Fibroblast of lung (primary cell): ENCODE measurements around the gene CCDC88C. TPM values are rescaled to one million over a fixed set of nuclear protein-coding genes. Genes with fewer than 3 reads are reported as not detected.

Experiments
- DNase-seq, 2 donors: peaks; one replicate each; pipeline versions ENCODE4 v3.0.0 to v3.0.0-alpha.2; 2010; ENCODE audit warnings: low read depth in 2 of 2
- H2AFZ ChIP-seq: 2 replicates; pipeline ENCODE4 v1.5.1; 2012; ENCODE audit warnings: low read length, control low read depth, inconsistent platforms
- H3K27ac ChIP-seq: 2 replicates; pipeline ENCODE4 v1.5.1; 2011; ENCODE audit warnings: low read length, control low read depth; ENCODE audit not compliant: insufficient read depth
- H3K27me3 ChIP-seq: 2 replicates; pipeline ENCODE4 v1.5.1; 2011; ENCODE audit warnings: mild to moderate bottlenecking, low read length; ENCODE audit not compliant: control insufficient read depth, insufficient read depth
- H3K36me3 ChIP-seq: 2 replicates; pipeline ENCODE4 v1.5.1; 2011; ENCODE audit warnings: low read length; ENCODE audit not compliant: control insufficient read depth, insufficient read depth
- H3K4me1 ChIP-seq: 2 replicates; pipeline ENCODE4 v1.5.1; 2011; ENCODE audit warnings: low read length; ENCODE audit not compliant: control insufficient read depth, insufficient read depth; ENCODE audit errors: extremely low read depth
- H3K4me2 ChIP-seq: 2 replicates; pipeline ENCODE4 v1.5.1; 2011; ENCODE audit warnings: low read length, control low read depth; ENCODE audit not compliant: insufficient read depth; ENCODE audit errors: extremely low read depth
- H3K4me3 ChIP-seq, 4 experiments: fragments of 200-600 bp in 1 of 4; sonication (generic) in 1 of 4; replicated peaks in 1 of 4; 2 replicates each; pipeline ENCODE4 v1.5.1; 2011 to 2016; ENCODE audit warnings: low read length in 4 of 4, low read depth in 3 of 4, mild to moderate bottlenecking in 3 of 4, control low read depth in 2 of 4, inconsistent platforms in 1 of 4, mixed read lengths in 1 of 4; ENCODE audit not compliant: insufficient read depth in 1 of 4; ENCODE audit errors: control extremely low read depth in 1 of 4
- H3K79me2 ChIP-seq: 2 replicates; pipeline ENCODE4 v1.5.1; 2012; ENCODE audit warnings: mild to moderate bottlenecking, low read length, inconsistent platforms; ENCODE audit not compliant: control insufficient read depth, insufficient read depth
- H3K9ac ChIP-seq: 2 replicates; pipeline ENCODE4 v1.5.1; 2011; ENCODE audit warnings: mild to moderate bottlenecking, low read length, control low read depth; ENCODE audit not compliant: insufficient read depth
- H3K9me3 ChIP-seq: 2 replicates; pipeline ENCODE4 v1.5.1; 2012; ENCODE audit warnings: low read depth, low read length; ENCODE audit not compliant: control insufficient read depth, insufficient read depth
- H4K20me1 ChIP-seq: 2 replicates; pipeline ENCODE4 v1.5.1; 2011; ENCODE audit warnings: low read length; ENCODE audit not compliant: control insufficient read depth, insufficient read depth; ENCODE audit errors: extremely low read depth
- CTCF ChIP-seq, 2 donors: IDR thresholded peaks in 1 of 2; conservative IDR thresholded peaks in 1 of 2; 1 replicate in 1 of 2; 2 replicates in 1 of 2; pipeline ENCODE4 v1.5.1; 2011 to 2012; ENCODE audit warnings: low read length in 2 of 2, control low read depth in 1 of 2, inconsistent platforms in 1 of 2, low read depth in 1 of 2, mild to moderate bottlenecking in 1 of 2
- EZH2 ChIP-seq: IDR thresholded peaks from 2 replicates; pipeline ENCODE4 v1.5.1; 2012; ENCODE audit warnings: low read length, control low read depth, mild to moderate bottlenecking; ENCODE audit errors: missing control alignments
- polyA plus RNA-seq, 2 donors: library from polyadenylated mRNA; depleted of rRNA in 1 of 2; stranded (reverse) in 1 of 2; unstranded in 1 of 2; fragments of >200 nt; gene quantifications; 2 replicates each; pipeline ENCODE4 v1.2.1, GENCODE V29; 2011 to 2012; ENCODE audit warnings: missing spikeins in 1 of 2
- total RNA-seq: library from RNA; depleted of rRNA; stranded (reverse); fragments of >200 nt; gene quantifications from 2 replicates; pipeline ENCODE4 v1.2.1, GENCODE V29; 2014

The CCDC88C gene
- total and polyA plus RNA-seq, 2 donors (not counting 1 experiment from before 2014, with no cell fraction given), result 0.02 to 0.17 TPM

GRCh38 chr14:91341751-91342154, 75.9 kb downstream of the CCDC88C start:
- no peaks in the 10 kb centered on the region for H3K4me1 ChIP-seq

GRCh38 chr14:91341334-91341733, 76.3 kb downstream of the CCDC88C start:
- DNase-seq, result no peak
- Histone ChIP-seq H3K79me2 (no peaks in the 10 kb centered on the region), H3K36me3 (no peaks in the 10 kb centered on the region), H3K27me3 (no peaks in the 10 kb centered on the region), H3K9ac (no peak overlapping the region), H3K4me3 (no peak overlapping the region), H2AFZ (no peak overlapping the region), H3K4me1 (no peaks in the 10 kb centered on the region), H3K4me2 (no peak overlapping the region), H3K9me3 (no peaks in the 10 kb centered on the region), H4K20me1 (no peaks in the 10 kb centered on the region), H3K27ac (no peak overlapping the region)
- no peak for TF ChIP-seq CTCF (conservative IDR thresholded peaks at IDR 0.05 in 1 of 2, IDR thresholded peaks at IDR 0.05 in 1 of 2; ENCODE audit: low read depth in 1 of 2, low read length in 2 of 2)
- no peak for TF ChIP-seq EZH2

More at GRCh38 chr14:91341751-91342154, 75.9 kb downstream of the CCDC88C start:
- no peaks in the 10 kb centered on the region for H3K9me3 ChIP-seq
- H3K9ac ChIP-seq, result no peak overlapping the region
- no peaks in the 10 kb centered on the region for H3K79me2 ChIP-seq
- DNase-seq, result no peak
- H3K4me3 ChIP-seq, result no peak overlapping the region
- H3K4me2 ChIP-seq, result no peak overlapping the region
- no peaks in the 10 kb centered on the region for H3K27me3 ChIP-seq
- H3K27ac ChIP-seq, result no peak overlapping the region
- TF ChIP-seq CTCF (conservative IDR thresholded peaks at IDR 0.05 in 1 of 2, IDR thresholded peaks at IDR 0.05 in 1 of 2; ENCODE audit: low read depth in 1 of 2, low read length in 2 of 2) (no peak), EZH2 (no peak)
- H4K20me1 ChIP-seq, result no peaks in the 10 kb centered on the region
- no peak overlapping the region for H2AFZ ChIP-seq
- H3K36me3 ChIP-seq, result no peaks in the 10 kb centered on the region

- Histone ChIP-seq H3K27me3 (no peaks in the 10 kb centered on the region), H3K79me2 (no peaks in the 10 kb centered on the region), H3K4me3 (no peak overlapping the region), H3K9ac (no peak overlapping the region), H3K4me1 (no peaks in the 10 kb centered on the region), H3K27ac (no peak overlapping the region), H4K20me1 (no peaks in the 10 kb centered on the region), H3K4me2 (no peak overlapping the region), H2AFZ (no peak overlapping the region), H3K9me3 (no peaks in the 10 kb centered on the region), H3K36me3 (no peaks in the 10 kb centered on the region)
- DNase-seq, result no peak
- TF ChIP-seq EZH2 (no peak), CTCF (conservative IDR thresholded peaks at IDR 0.05 in 1 of 2, IDR thresholded peaks at IDR 0.05 in 1 of 2; ENCODE audit: low read depth in 1 of 2, low read length in 2 of 2) (no peak)
These were observed 77.8 kb downstream of the CCDC88C start for GRCh38 chr14:91339671-91340369.
